Parathyroid adenoma (tissue), 2 donors: ENCODE measurements around the gene GRM4.

Experiments used
- H2AFZ ChIP-seq: fragments of 300-600 bp; sonication (generic); one replicate; pipeline ENCODE4 v1.7.0; 2017; ENCODE audit warnings: antibody characterized with exemption, mild to moderate bottlenecking
- H3K27ac ChIP-seq: fragments of 300-600 bp; sonication (generic); one replicate; pipeline ENCODE4 v1.7.0; 2017
- H3K27me3 ChIP-seq: fragments of 300-600 bp; sonication (generic); one replicate; pipeline ENCODE4 v1.7.0; 2017; ENCODE audit warnings: low read length; ENCODE audit not compliant: control insufficient read depth, insufficient read depth
- H3K36me3 ChIP-seq: fragments of 300-600 bp; sonication (generic); one replicate; pipeline ENCODE4 v1.7.0; 2017; ENCODE audit warnings: low read length; ENCODE audit not compliant: control insufficient read depth, insufficient read depth
- H3K4me1 ChIP-seq: fragments of 300-600 bp; sonication (generic); one replicate; pipeline ENCODE4 v1.7.0; 2017; ENCODE audit warnings: control low read depth
- H3K4me2 ChIP-seq: fragments of 300-600 bp; sonication (generic); one replicate; pipeline ENCODE4 v1.7.0; 2017; ENCODE audit warnings: low read length
- H3K4me3 ChIP-seq: fragments of 300-600 bp; sonication (generic); one replicate; pipeline ENCODE4 v1.7.0; 2017; ENCODE audit warnings: low read depth, low read length
- H3K79me2 ChIP-seq: fragments of 300-600 bp; sonication (generic); one replicate; pipeline ENCODE4 v1.7.0; 2017; ENCODE audit warnings: control low read depth
- H3K9ac ChIP-seq: fragments of 300-600 bp; sonication (generic); one replicate; pipeline ENCODE4 v1.7.0; 2017; ENCODE audit warnings: mild to moderate bottlenecking
- H3K9me3 ChIP-seq: fragments of 300-600 bp; sonication (generic); one replicate; pipeline ENCODE4 v1.7.0; 2017; ENCODE audit warnings: low read length; ENCODE audit not compliant: control insufficient read depth
- TF ChIP-seq, protein P1 (sequence below): fragments of 300-600 bp; sonication (generic); IDR thresholded peaks from one replicate; pipeline ENCODE4 v1.7.0; 2017; ENCODE audit warnings: antibody characterized with exemption, mild to moderate bottlenecking
- donor health status: primary hyperparathyroidism.

GRM4 gene

DNA sequence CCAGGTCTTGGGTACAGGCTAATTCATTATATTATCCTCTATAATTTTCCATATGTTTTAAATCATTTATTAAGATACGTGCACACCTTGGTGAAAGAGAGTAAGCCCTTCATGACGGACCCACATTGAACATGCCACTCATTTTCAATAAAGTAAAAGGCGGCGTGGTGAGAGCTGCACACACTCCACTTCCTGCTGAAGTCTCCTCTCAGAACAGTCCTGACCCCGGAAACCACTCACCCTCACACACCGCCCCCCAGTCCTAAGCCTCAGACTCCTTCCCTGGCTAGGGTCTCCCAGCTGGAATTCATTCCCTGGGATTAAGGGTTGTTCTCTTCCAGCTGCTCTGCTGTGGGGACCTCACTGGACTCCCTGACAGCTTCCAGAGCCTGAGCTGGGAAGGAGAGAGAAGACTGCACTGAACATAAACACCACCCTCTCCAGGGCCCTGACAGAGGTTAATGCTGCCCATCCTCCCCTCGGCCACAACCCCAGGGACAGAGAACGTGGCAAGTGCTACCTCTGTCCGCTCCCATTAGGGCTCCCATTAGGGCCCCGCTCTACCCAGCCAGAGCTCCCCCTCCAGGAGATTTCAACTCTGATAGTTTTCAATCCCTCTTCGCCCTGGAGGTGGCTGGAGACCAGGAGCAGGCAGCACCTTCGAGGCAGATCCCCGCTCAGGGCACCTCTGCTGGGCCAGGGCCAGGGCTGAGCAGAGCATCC lies 24.8 kb downstream of the GRM4 start:
- H3K36me3 ChIP-seq = no peaks in the 10 kb centered on the region
- H3K27ac ChIP-seq = no peak overlapping the region
- no peak overlapping the region for H3K9ac ChIP-seq
- TF ChIP-seq, protein P1, sequence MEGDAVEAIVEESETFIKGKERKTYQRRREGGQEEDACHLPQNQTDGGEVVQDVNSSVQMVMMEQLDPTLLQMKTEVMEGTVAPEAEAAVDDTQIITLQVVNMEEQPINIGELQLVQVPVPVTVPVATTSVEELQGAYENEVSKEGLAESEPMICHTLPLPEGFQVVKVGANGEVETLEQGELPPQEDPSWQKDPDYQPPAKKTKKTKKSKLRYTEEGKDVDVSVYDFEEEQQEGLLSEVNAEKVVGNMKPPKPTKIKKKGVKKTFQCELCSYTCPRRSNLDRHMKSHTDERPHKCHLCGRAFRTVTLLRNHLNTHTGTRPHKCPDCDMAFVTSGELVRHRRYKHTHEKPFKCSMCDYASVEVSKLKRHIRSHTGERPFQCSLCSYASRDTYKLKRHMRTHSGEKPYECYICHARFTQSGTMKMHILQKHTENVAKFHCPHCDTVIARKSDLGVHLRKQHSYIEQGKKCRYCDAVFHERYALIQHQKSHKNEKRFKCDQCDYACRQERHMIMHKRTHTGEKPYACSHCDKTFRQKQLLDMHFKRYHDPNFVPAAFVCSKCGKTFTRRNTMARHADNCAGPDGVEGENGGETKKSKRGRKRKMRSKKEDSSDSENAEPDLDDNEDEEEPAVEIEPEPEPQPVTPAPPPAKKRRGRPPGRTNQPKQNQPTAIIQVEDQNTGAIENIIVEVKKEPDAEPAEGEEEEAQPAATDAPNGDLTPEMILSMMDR = no peak
- no peak overlapping the region for H3K4me2 ChIP-seq
- no peak overlapping the region for H2AFZ ChIP-seq
- H3K79me2 ChIP-seq = no peaks in the 10 kb centered on the region
- no peaks in the 10 kb centered on the region for H3K4me1 ChIP-seq
- no peaks in the 10 kb centered on the region for H3K9me3 ChIP-seq
- no peak overlapping the region for H3K4me3 ChIP-seq
- no peaks in the 10 kb centered on the region for H3K27me3 ChIP-seq

DNA sequence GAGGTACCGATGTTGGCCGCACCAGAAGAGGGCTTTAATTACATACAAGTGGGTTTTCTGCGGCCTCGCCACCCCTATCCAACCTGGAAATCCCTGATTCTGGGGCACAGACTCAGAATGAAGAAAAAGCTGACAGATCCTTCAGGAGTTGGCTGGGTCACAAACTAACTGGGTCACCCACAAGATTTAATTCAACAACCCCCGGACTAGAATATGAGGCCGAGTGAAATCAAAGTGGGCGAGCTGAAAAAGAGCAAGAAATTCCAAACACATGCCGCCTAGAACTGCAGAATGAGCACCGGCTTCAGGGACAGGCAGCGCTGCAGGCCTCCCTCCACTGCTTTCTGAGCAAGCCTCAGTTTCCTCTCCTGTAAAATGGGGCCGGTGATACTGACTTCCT lies 30.0 kb downstream of the GRM4 start:
- Histone ChIP-seq H2AFZ (no peak overlapping the region), H3K27ac (no peak overlapping the region), H3K79me2 (no peaks in the 10 kb centered on the region), H3K9ac (no peak overlapping the region), H3K4me3 (no peak overlapping the region), H3K4me1 (no peaks in the 10 kb centered on the region), H3K36me3 (no peaks in the 10 kb centered on the region), H3K4me2 (no peak overlapping the region), H3K27me3 (no peaks in the 10 kb centered on the region), H3K9me3 (no peaks in the 10 kb centered on the region)
- TF ChIP-seq, protein P1 = no peak

DNA sequence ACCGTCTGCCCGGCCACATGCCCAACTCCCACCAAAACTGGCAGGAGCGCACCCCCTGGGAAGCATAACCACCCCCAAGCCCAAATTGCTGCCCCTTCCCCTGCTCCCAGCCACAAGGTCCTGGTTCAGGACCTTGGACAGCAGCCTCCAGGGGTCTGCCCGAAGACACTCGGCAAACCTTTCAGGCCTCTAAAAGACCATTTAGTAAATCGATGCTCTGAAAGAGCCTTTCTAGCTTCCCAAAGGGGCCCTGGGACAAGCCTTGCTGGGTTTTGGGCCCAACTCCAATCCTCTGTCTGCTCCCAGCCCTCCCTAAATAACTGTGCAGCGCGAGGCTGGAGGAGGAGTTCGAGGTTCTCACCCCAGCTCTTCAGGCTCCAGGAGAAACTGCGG lies 30.5 kb downstream of the GRM4 start:
- TF ChIP-seq, protein P1 = no peak
- Histone ChIP-seq H3K9ac (no peak overlapping the region), H3K4me3 (no peak overlapping the region), H3K79me2 (no peaks in the 10 kb centered on the region), H3K4me1 (no peaks in the 10 kb centered on the region), H3K4me2 (no peak overlapping the region), H3K36me3 (no peaks in the 10 kb centered on the region), H3K27me3 (no peaks in the 10 kb centered on the region), H3K9me3 (no peaks in the 10 kb centered on the region), H2AFZ (no peak overlapping the region), H3K27ac (no peak overlapping the region)

DNA sequence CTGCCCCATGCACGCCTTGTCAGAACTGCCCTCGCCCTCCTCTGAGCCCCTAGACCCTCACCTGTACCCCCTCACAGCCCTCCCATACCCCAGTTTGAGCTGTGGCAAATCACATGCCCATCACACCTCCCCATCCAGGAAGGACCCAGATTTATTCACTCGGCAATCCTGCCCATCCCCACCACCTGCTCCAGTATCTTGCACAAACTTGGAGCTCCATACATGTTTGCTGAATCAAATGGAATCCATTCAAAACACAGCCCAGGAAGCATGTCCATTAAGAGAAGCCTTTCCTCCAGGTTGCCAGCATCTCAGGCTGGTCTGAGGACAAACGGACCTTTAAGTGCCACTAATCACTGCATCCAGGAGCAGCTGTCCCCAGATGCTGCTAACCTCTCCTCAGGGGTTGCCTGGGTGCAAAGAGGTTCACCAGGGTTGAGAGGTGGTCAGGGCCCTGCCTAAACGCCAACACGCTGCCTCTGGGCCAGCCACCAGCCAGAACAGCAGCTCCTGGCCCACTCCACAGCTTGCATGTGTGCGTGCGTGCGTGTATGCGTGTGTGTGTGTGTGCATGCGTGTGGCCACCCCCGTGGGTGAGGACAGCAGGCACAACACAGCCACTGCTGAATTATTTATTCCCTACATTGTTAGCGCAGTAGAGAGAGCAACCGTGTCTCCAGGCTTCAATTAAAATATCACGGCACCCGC lies 31.0 kb downstream of the GRM4 start:
- no peaks in the 10 kb centered on the region for H3K27me3 ChIP-seq
- no peak overlapping the region for H3K9ac ChIP-seq
- no peak overlapping the region for H3K4me2 ChIP-seq
- no peaks in the 10 kb centered on the region for H3K79me2 ChIP-seq
- H3K9me3 ChIP-seq = no peaks in the 10 kb centered on the region
- TF ChIP-seq, protein P1 = no peak
- H2AFZ ChIP-seq = no peak overlapping the region
- H3K4me3 ChIP-seq = no peak overlapping the region
- no peaks in the 10 kb centered on the region for H3K4me1 ChIP-seq
- no peak overlapping the region for H3K27ac ChIP-seq
- no peaks in the 10 kb centered on the region for H3K36me3 ChIP-seq
